Keratinocyte (primary cell): ENCODE results near the gene SMCO1. TPM values are rescaled to one million over a fixed set of nuclear protein-coding genes. Genes with fewer than 3 reads are reported as not detected.

ENCODE experiments used
- DNase-seq: peaks from one replicate; pipeline ENCODE4 v3.0.0-alpha.2; 2011; ENCODE audit warnings: low read depth, missing footprints, low spot score
- FAIRE-seq: peaks from 2 replicates; lab custom pipeline; 2011; peaks lifted over from hg19 to GRCh38; lab: Jason Lieb, UNC
- H2AFZ ChIP-seq: 2 replicates; pipeline ENCODE4 v1.6.0; 2012; ENCODE audit warnings: low read length, control low read depth, inconsistent platforms; ENCODE audit not compliant: control insufficient read depth
- H3K27ac ChIP-seq: 2 replicates; pipeline ENCODE4 v1.5.1; 2011; ENCODE audit warnings: low read length; ENCODE audit not compliant: control insufficient read depth, insufficient read depth
- H3K27me3 ChIP-seq: 3 replicates; pipeline ENCODE4 v1.6.0; 2011; ENCODE audit warnings: low read length; ENCODE audit not compliant: control insufficient read depth, insufficient read depth; ENCODE audit errors: extremely low read depth
- H3K36me3 ChIP-seq, 2 experiments: 2 replicates in 1 of 2; 3 replicates in 1 of 2; pipeline ENCODE4 v1.5.1; 2011; ENCODE audit warnings: low read length in 2 of 2, mild to moderate bottlenecking in 1 of 2; ENCODE audit not compliant: control insufficient read depth in 2 of 2, insufficient read depth in 2 of 2; ENCODE audit errors: extremely low read depth in 1 of 2
- H3K4me1 ChIP-seq: 3 replicates; pipeline ENCODE4 v1.5.1; 2011; ENCODE audit warnings: low read length; ENCODE audit not compliant: control insufficient read depth, insufficient read depth; ENCODE audit errors: extremely low read depth
- H3K4me2 ChIP-seq: 3 replicates; pipeline ENCODE4 v1.6.0; 2011; ENCODE audit warnings: low read depth, low read length; ENCODE audit not compliant: control insufficient read depth, insufficient read depth; ENCODE audit errors: extremely low read depth
- H3K4me3 ChIP-seq, 3 experiments: fragments of 200-600 bp in 1 of 3; sonication (generic) in 1 of 3; 2 replicates in 2 of 3; 3 replicates in 1 of 3; pipeline ENCODE4 v1.5.1; 2011 to 2016; ENCODE audit warnings: low read length in 3 of 3, mild to moderate bottlenecking in 3 of 3, control low read depth in 2 of 3, inconsistent platforms in 1 of 3, low read depth in 1 of 3, mixed read lengths in 1 of 3, mixed run types in 1 of 3, moderate library complexity in 1 of 3; ENCODE audit not compliant: control insufficient read depth in 2 of 3, insufficient read depth in 2 of 3; ENCODE audit errors: extremely low read depth in 1 of 3
- H3K79me2 ChIP-seq: 2 replicates; pipeline ENCODE4 v1.6.0; 2012; ENCODE audit warnings: low read length; ENCODE audit not compliant: control insufficient read depth, insufficient read depth
- H3K9ac ChIP-seq: 3 replicates; pipeline ENCODE4 v1.6.0; 2011; ENCODE audit warnings: low read length; ENCODE audit not compliant: control insufficient read depth, insufficient read depth; ENCODE audit errors: extremely low read depth
- H3K9me1 ChIP-seq: 3 replicates; pipeline ENCODE4 v1.6.0; 2011; ENCODE audit warnings: low read length; ENCODE audit not compliant: control insufficient read depth, insufficient read depth; ENCODE audit errors: extremely low read depth
- H3K9me3 ChIP-seq: 2 replicates; pipeline ENCODE4 v1.5.1; 2012; ENCODE audit warnings: low read depth, low read length; ENCODE audit not compliant: control insufficient read depth
- H4K20me1 ChIP-seq: 3 replicates; pipeline ENCODE4 v1.6.0; 2011; ENCODE audit warnings: low read length; ENCODE audit not compliant: control insufficient read depth, insufficient read depth; ENCODE audit errors: extremely low read depth
- EZH2 ChIP-seq: IDR thresholded peaks from one replicate; pipeline ENCODE4 v1.6.1; 2012; ENCODE audit warnings: inconsistent platforms, mild to moderate bottlenecking, low read length, moderate library complexity
- dilution Hi-C: fragments of 300-500 bp; cut with MboI; formaldehyde crosslinking; loops from one replicate; pipeline ENCODE4 v1.7.0; 2020; ENCODE audit warnings: low sequenced_read_pairs; ENCODE audit not compliant: extremely low pct_ligation_motif_present
- polyA plus RNA-seq, 5 experiments: library from polyadenylated mRNA; depleted of rRNA in 3 of 5; stranded (reverse) in 3 of 5; stranded (forward) in 1 of 5; unstranded in 1 of 5; fragments of >200 nt; gene quantifications; 1 replicate in 1 of 5; 2 replicates in 3 of 5; 3 replicates in 1 of 5; pipeline versions ENCODE4 v1.2.1 to v1.2.3, GENCODE V29; 2011 to 2012; ENCODE audit warnings: missing spikeins in 2 of 5, low read depth in 1 of 5, low replicate concordance in 1 of 5
- TF ChIP-seq, protein P1 (sequence below), 3 experiments: IDR thresholded peaks in 1 of 3; conservative IDR thresholded peaks in 1 of 3; optimal IDR thresholded peaks in 1 of 3; 2 replicates in 2 of 3; 3 replicates in 1 of 3; pipeline versions ENCODE3 to v1.5.1; 2011; ENCODE audit warnings: low read length in 3 of 3, mild to moderate bottlenecking in 3 of 3, moderate library complexity in 2 of 3, control low read depth in 1 of 3, inconsistent platforms in 1 of 3; ENCODE audit not compliant: insufficient read depth in 2 of 3; ENCODE audit errors: extremely low read depth in 1 of 3

Gene SMCO1
- polyA plus RNA-seq, 1 donor (not counting 4 experiments of a cell fraction or from before 2014, with no cell fraction given): not detected

DNA sequence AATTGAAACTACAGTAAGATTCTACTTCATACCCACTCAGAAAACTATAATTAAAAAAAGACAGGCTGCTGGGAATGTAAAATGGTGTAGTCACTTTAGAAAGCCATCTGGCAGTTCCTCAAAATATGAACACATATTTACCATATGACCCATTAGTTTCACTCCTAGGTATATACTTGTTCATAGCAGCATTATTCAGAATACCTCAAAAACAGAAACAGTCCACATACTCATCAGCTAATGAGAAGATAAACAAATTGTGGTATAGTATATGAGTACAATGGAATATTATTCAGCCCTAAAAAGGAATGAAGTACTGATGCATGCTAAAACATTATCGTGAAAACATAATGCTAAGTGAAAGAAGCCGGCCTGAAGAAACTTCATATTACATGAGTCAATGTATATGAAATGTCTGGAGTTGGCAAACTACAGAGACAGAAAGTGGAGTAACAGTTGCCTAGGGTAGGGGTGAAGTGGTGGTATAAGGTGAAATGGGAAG is 29.4 kb upstream of the SMCO1 start:
- no peaks in the 10 kb centered on the region for H3K9me3 ChIP-seq
- H3K4me1 ChIP-seq: no peaks in the 10 kb centered on the region
- H3K27me3 ChIP-seq: no peaks in the 10 kb centered on the region
- no peak overlapping the region for H3K27ac ChIP-seq
- no peak overlapping the region for H2AFZ ChIP-seq
- FAIRE-seq: no peak
- H4K20me1 ChIP-seq: no peaks in the 10 kb centered on the region
- no peak overlapping the region for H3K9ac ChIP-seq
- H3K79me2 ChIP-seq: no peaks in the 10 kb centered on the region
- dilution Hi-C loops: no loop called here
- no peak overlapping the region for H3K4me2 ChIP-seq
- H3K9me1 ChIP-seq: no peaks in the 10 kb centered on the region
- no peaks in the 10 kb centered on the region for H3K36me3 ChIP-seq
- TF ChIP-seq, protein P1, sequence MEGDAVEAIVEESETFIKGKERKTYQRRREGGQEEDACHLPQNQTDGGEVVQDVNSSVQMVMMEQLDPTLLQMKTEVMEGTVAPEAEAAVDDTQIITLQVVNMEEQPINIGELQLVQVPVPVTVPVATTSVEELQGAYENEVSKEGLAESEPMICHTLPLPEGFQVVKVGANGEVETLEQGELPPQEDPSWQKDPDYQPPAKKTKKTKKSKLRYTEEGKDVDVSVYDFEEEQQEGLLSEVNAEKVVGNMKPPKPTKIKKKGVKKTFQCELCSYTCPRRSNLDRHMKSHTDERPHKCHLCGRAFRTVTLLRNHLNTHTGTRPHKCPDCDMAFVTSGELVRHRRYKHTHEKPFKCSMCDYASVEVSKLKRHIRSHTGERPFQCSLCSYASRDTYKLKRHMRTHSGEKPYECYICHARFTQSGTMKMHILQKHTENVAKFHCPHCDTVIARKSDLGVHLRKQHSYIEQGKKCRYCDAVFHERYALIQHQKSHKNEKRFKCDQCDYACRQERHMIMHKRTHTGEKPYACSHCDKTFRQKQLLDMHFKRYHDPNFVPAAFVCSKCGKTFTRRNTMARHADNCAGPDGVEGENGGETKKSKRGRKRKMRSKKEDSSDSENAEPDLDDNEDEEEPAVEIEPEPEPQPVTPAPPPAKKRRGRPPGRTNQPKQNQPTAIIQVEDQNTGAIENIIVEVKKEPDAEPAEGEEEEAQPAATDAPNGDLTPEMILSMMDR (optimal IDR thresholded peaks at IDR 0.05 in 1 of 3, IDR thresholded peaks at IDR 0.05 in 1 of 3, conservative IDR thresholded peaks at IDR 0.05 in 1 of 3; ENCODE audit: extremely low read depth in 1 of 3, insufficient read depth in 2 of 3, low read length in 3 of 3): no peak
- no peak for TF ChIP-seq EZH2
- DNase-seq: no peak
- no peak overlapping the region for H3K4me3 ChIP-seq

DNA sequence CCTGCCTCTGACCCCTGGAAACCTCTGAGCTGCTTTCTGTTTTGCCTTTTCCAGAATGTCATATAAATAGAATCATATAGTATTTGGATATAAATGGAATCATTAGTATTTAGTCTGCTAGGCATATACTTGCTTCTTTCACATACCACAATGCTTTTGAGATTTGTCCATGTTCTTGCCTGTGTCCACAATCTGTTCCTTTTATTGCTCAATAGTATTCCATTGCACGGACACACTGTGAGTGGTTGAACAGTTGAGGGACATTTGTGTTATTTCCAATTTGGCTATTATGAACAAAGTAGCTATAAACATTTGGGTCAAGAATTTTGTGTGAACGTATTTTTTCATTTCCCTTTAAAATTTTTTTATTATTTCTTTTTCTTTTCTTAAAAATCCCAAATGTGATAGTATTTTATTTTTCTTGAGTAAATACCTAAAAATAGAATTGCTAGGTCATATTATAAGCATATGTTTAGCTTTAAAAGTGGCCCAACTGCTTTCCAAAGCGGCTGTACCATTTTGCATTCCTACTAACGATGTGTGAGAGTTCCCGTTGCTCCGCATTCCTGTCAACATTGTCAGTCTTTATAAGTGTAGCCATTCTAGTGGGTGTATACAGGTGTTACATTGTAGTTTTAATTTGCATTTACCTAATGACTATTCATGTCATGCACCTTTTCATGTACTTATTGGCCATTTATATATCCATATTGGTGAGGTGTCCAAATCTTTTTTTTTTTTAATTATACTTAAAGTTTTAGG is 26.7 kb upstream of the SMCO1 start:
- Histone ChIP-seq H3K4me1 (no peaks in the 10 kb centered on the region), H3K27me3 (no peaks in the 10 kb centered on the region), H3K9ac (no peak overlapping the region), H3K4me3 (no peak overlapping the region), H3K79me2 (no peaks in the 10 kb centered on the region), H3K36me3 (no peaks in the 10 kb centered on the region), H3K9me3 (no peaks in the 10 kb centered on the region), H3K9me1 (no peaks in the 10 kb centered on the region), H2AFZ (no peak overlapping the region), H3K4me2 (no peak overlapping the region), H4K20me1 (no peaks in the 10 kb centered on the region), H3K27ac (no peak overlapping the region)
- dilution Hi-C loops: no loop called here
- FAIRE-seq (no peak), DNase-seq (no peak)
- TF ChIP-seq EZH2: no peak
- TF ChIP-seq, protein P1 (optimal IDR thresholded peaks at IDR 0.05 in 1 of 3, IDR thresholded peaks at IDR 0.05 in 1 of 3, conservative IDR thresholded peaks at IDR 0.05 in 1 of 3; ENCODE audit: extremely low read depth in 1 of 3, insufficient read depth in 2 of 3, low read length in 3 of 3): no peak
